Breast epithelium (tissue), 4 donors: ENCODE measurements around the gene RSBN1. TPM values are rescaled to one million over a fixed set of nuclear protein-coding genes. Genes with fewer than 3 reads are reported as not detected.
A peak's percentile ranks its signal among the peaks of the same experiment; 100 is the strongest.

Source experiments
- DNase-seq, 2 donors: peaks; one replicate each; pipeline ENCODE4 v3.0.0-alpha.2; 2019; ENCODE audit warnings: low spot score in 2 of 2
- H3K27ac ChIP-seq, 2 donors: fragments of 200-600 bp; sonication (generic) in 1 of 2; one replicate each; pipeline ENCODE4 v1.5.1; 2016 to 2019; ENCODE audit warnings: mild to moderate bottlenecking in 1 of 2
- H3K27me3 ChIP-seq, 2 donors: fragments of 200-600 bp; sonication (generic) in 1 of 2; one replicate each; pipeline versions ENCODE4 v1.5.1 to v1.6.0; 2017 to 2019; ENCODE audit warnings: control low read depth in 1 of 2, mild to moderate bottlenecking in 1 of 2
- H3K36me3 ChIP-seq: fragments of 200-600 bp; one replicate; pipeline ENCODE4 v1.5.1; 2019
- H3K4me1 ChIP-seq, 2 donors: fragments of 200-600 bp; sonication (generic); one replicate each; pipeline ENCODE4 v1.5.1; 2016 to 2019; ENCODE audit warnings: control low read depth in 1 of 2
- H3K4me3 ChIP-seq, 3 donors: fragments of 200-600 bp; sonication (generic); 1 replicate in 2 of 3; 2 replicates in 1 of 3; pipeline ENCODE4 v1.5.1; 2016 to 2019; ENCODE audit warnings: mild to moderate bottlenecking in 3 of 3, moderate library complexity in 2 of 3
- H3K9me3 ChIP-seq, 2 donors: fragments of 200-600 bp; sonication (generic) in 1 of 2; one replicate each; pipeline ENCODE4 v1.5.1; 2016 to 2019; ENCODE audit warnings: control low read depth in 1 of 2
- CTCF ChIP-seq, 3 donors: fragments of 450-650 bp; IDR thresholded peaks; one replicate each; pipeline ENCODE4 v1.5.1; 2016 to 2017; ENCODE audit warnings: antibody characterized with exemption in 3 of 3, mild to moderate bottlenecking in 3 of 3, moderate library complexity in 3 of 3
- POLR2A ChIP-seq: fragments of 450-650 bp; IDR thresholded peaks from one replicate; pipeline ENCODE4 v1.6.1; 2016; ENCODE audit warnings: antibody characterized with exemption, mild to moderate bottlenecking, moderate library complexity
- POLR2AphosphoS5 ChIP-seq, 3 donors: sonication (generic); formaldehyde crosslinking; IDR thresholded peaks; one replicate each; pipeline ENCODE4 v1.6.1; 2017; ENCODE audit warnings: antibody characterized with exemption in 3 of 3
- intact Hi-C: fragments of 100-400 bp; cut with DNase I; formaldehyde crosslinking; loops from one replicate; pipeline ENCODE4 v1.15.1; 2023; ENCODE audit warnings: low total_unique reads
- total RNA-seq, 3 donors: library from RNA; depleted of rRNA; stranded (reverse); fragments of >200 nt; gene quantifications; one replicate each; pipeline ENCODE4 v1.1.0, GENCODE V29; 2016

The RSBN1 gene
- total RNA-seq, 3 donors from 2014 or later: 25.1 to 41.3 (median 28.2) TPM

DNA sequence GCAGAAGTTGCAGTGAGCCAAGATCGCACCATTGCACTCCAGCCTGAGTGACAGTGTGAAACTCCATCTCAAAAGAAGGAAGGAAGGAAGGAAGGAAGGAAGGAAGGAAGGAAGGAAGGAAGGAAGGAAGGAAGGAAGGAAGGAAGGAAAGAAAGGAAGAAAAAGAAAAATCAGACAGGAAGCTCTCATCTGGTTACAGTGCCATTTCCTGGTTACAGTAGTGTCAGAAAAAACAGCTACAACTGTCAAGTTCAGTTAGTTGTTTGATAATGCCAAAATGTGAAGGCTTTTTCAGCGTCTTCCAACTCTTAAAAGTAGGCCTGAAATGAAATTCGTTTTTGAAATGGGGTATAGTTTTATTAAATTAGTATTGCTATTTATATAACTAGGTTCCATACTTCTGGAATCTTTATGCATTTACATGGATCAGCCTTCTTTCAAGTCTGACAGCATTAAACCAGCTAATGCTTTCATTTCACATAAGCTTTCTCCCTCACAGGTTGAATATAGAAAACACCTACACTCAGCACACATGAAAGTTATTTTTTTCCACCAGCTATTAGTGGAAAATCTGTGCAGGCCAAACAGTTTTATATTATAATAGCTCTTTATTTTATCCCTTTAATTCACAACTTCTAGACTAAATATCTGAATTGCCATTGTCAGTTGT is 38.0 kb upstream of the RSBN1 start:
- Histone ChIP-seq H3K27ac (no peak overlapping the region), H3K27me3 (no peaks in the 10 kb centered on the region), H3K9me3 (no peaks in the 10 kb centered on the region), H3K36me3 (no peaks in the 10 kb centered on the region), H3K4me3 (no peak overlapping the region), H3K4me1 (no peaks in the 10 kb centered on the region)
- intact Hi-C loops: loop anchor here (5.0 kb wide), 1 partner anchor 507 kb away; no protein-coding TSS in a partner anchor
- no peak for DNase-seq
- no peak for TF ChIP-seq CTCF (IDR thresholded peaks at IDR 0.05)

DNA sequence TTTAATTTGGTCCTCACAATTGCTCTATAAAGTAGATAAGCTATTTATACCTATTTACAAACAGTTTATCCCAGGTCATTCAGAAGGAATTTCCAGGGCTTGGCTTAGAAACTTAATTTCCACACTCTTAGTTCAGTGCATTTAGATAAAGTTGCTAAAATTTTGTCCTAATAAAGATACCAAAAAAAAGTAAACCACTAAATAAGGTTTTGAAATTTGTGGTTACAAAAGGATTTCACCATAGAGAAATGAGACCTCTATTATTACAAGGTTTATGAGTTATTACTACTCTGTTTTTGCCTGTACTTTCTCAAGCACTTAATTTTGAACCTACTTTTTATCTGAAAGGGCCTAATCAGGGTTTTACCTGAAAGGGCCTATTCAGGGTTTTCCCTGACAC is 36.8 kb upstream of the RSBN1 start:
- H3K27ac ChIP-seq: no peak overlapping the region
- no peak for DNase-seq
- H3K27me3 ChIP-seq: no peaks in the 10 kb centered on the region
- no peaks in the 10 kb centered on the region for H3K4me1 ChIP-seq
- H3K4me3 ChIP-seq: no peak overlapping the region
- intact Hi-C loops: no loop called here
- no peak for TF ChIP-seq CTCF (IDR thresholded peaks at IDR 0.05)
- H3K36me3 ChIP-seq: no peaks in the 10 kb centered on the region
- H3K9me3 ChIP-seq: no peaks in the 10 kb centered on the region

DNA sequence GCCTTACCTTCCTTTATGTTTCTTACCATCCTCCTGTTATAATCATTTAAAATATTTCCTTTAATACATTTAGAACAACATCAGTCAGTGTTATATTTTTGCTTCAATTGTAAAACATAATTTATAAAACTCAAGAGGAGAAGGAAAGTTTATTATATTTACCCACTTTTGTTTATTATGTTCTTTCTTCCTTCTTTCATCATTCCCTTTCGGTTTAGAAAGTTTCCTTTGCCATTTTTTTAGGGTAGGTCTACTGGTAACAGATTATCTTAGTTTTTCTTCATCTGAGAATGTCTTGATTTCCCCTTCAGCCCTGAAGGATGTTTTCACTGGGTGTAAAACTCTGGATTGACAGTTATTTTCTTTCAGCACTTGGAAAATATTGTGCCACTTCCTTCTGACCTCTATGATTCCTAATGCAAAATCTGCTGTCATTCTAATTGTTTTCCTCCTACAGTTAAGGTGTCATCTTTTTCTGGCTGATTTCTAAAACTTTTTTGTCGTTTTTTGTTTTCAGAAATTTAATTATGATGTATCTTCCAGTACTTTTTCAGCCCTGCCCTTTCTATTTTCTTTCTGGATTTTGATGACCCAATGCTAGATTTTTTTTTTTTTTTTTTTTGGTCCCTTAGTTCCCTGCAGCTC is 34.2 kb upstream of the RSBN1 start:
- Histone ChIP-seq H3K4me1 (no peaks in the 10 kb centered on the region), H3K36me3 (no peaks in the 10 kb centered on the region), H3K4me3 (no peak overlapping the region), H3K9me3 (no peaks in the 10 kb centered on the region), H3K27me3 (no peaks in the 10 kb centered on the region), H3K27ac (no peak overlapping the region)
- intact Hi-C loops: no loop called here
- no peak for DNase-seq
- TF ChIP-seq POLR2A (no peak), CTCF (IDR thresholded peaks at IDR 0.05) (no peak), POLR2AphosphoS5 (IDR thresholded peaks at IDR 0.05) (no peak)

- H3K36me3 ChIP-seq: no peaks in the 10 kb centered on the region
- TF ChIP-seq CTCF (IDR thresholded peaks at IDR 0.05): no peak
- no peak for TF ChIP-seq POLR2AphosphoS5 (IDR thresholded peaks at IDR 0.05)
- TF ChIP-seq POLR2A: no peak
- no peaks in the 10 kb centered on the region for H3K4me1 ChIP-seq
- no peaks in the 10 kb centered on the region for H3K27me3 ChIP-seq
- DNase-seq: no peak
- intact Hi-C loops: no loop called here
- no peaks in the 10 kb centered on the region for H3K9me3 ChIP-seq
- H3K4me3 ChIP-seq: no peak overlapping the region
- no peak overlapping the region for H3K27ac ChIP-seq
Measured at GRCh38 chr1:113836534-113836933, 24.3 kb upstream of the RSBN1 start.

DNA sequence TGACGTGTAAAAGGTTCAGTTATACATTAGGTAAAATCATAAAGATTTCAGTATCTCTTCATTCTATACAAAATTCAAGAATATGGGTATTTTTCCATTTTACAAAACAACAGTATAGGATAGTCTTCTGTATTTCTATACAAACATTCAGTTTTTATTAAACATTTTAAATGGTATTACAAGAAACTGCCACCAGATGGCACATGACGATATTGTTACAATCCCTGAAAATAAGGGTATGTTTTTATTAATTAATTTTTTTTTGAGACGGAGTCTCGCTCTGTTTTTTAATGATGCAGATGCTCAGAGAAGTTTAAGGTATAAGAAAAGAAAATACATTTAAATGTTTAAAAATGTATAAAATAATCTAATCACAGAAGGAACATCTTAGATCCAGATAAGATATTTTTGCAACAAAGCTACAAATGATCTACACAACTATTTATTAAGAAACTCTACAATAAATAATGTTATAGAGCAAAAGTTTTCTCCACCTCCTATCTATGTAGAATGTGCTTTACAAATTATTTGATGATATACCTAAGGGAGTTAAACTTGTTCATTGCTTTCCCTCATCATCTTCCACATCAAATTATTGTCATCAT is 23.5 kb upstream of the RSBN1 start:
- H3K9me3 ChIP-seq: no peaks in the 10 kb centered on the region
- no peak for DNase-seq
- no peaks in the 10 kb centered on the region for H3K27me3 ChIP-seq
- H3K4me1 ChIP-seq: no peaks in the 10 kb centered on the region
- no peak overlapping the region for H3K27ac ChIP-seq
- TF ChIP-seq POLR2A: no peak
- TF ChIP-seq CTCF (IDR thresholded peaks at IDR 0.05): peak; percentile 15 to 57 (median 55)
- no peak for TF ChIP-seq POLR2AphosphoS5 (IDR thresholded peaks at IDR 0.05)
- intact Hi-C loops: no loop called here
- no peak overlapping the region for H3K4me3 ChIP-seq
- no peaks in the 10 kb centered on the region for H3K36me3 ChIP-seq
